Smooth muscle cell (in vitro differentiated cells): ENCODE results near the gene KRT78. TPM values are rescaled to one million over a fixed set of nuclear protein-coding genes. Genes with fewer than 3 reads are reported as not detected.

Experiments
- DNase-seq: peaks from one replicate; lab custom pipeline; 2025; ENCODE audit not compliant: unreplicated experiment; lab: John Stamatoyannopoulos, UW
- H2AFZ ChIP-seq: fragments of 200-600 bp; sonication (generic); 2 replicates; pipeline ENCODE4 v1.6.0; 2016; ENCODE audit warnings: antibody characterized with exemption, low read depth, mild to moderate bottlenecking
- H3F3A ChIP-seq: fragments of 200-600 bp; sonication (generic); 2 replicates; pipeline ENCODE4 v1.6.0; 2017; ENCODE audit warnings: antibody characterized with exemption, low read depth
- H3K27ac ChIP-seq: fragments of 200-600 bp; sonication (generic); 2 replicates; pipeline ENCODE4 v1.5.1; 2016; ENCODE audit warnings: low read depth, mild to moderate bottlenecking
- H3K27me3 ChIP-seq: fragments of 200-600 bp; sonication (generic); 2 replicates; pipeline ENCODE4 v1.6.1; 2016; ENCODE audit warnings: low read depth, mild to moderate bottlenecking
- H3K36me3 ChIP-seq: fragments of 200-600 bp; sonication (generic); 2 replicates; pipeline ENCODE4 v1.5.1; 2016; ENCODE audit warnings: low read depth
- H3K4me1 ChIP-seq: fragments of 200-600 bp; sonication (generic); 2 replicates; pipeline ENCODE4 v1.5.1; 2016; ENCODE audit warnings: low read depth
- H3K4me2 ChIP-seq: fragments of 200-600 bp; sonication (generic); 2 replicates; pipeline ENCODE4 v1.6.0; 2016; ENCODE audit warnings: mild to moderate bottlenecking
- H3K4me3 ChIP-seq: fragments of 200-600 bp; sonication (generic); 2 replicates; pipeline ENCODE4 v1.5.1; 2016; ENCODE audit warnings: mild to moderate bottlenecking
- H3K79me2 ChIP-seq: fragments of 200-600 bp; sonication (generic); 2 replicates; pipeline ENCODE4 v1.6.0; 2016; ENCODE audit warnings: low read depth, mild to moderate bottlenecking
- H3K9ac ChIP-seq: fragments of 200-600 bp; sonication (generic); 2 replicates; pipeline ENCODE4 v1.6.0; 2016; ENCODE audit warnings: low read depth
- H3K9me3 ChIP-seq: fragments of 200-600 bp; sonication (generic); replicated peaks from 2 replicates; pipeline ENCODE4 v1.5.1; 2016; ENCODE audit warnings: low read depth
- H4K20me1 ChIP-seq: fragments of 200-600 bp; sonication (generic); 2 replicates; pipeline ENCODE4 v1.6.0; 2016; ENCODE audit warnings: low read depth
- CTCF ChIP-seq: fragments of 200-600 bp; sonication (generic); IDR thresholded peaks from 2 replicates; pipeline ENCODE4 v1.5.1; 2017; ENCODE audit warnings: borderline replicate concordance, mild to moderate bottlenecking, antibody characterized with exemption; ENCODE audit not compliant: insufficient read depth, poor library complexity, severe bottlenecking
- WGBS: methylation state at CpG from one replicate; pipeline ENCODE4 v1.1.7; 2016; ENCODE audit warnings: low lambda C conversion rate; 5-methylcytosine and 5-hydroxymethylcytosine counted together
- polyA plus RNA-seq: library from polyadenylated mRNA; unstranded; fragments of >200 nt; fragmentation: Nextera tagmentation; extraction: Ambion mirVana; gene quantifications from 2 replicates; pipeline ENCODE4 v1.2.1, GENCODE V29; 2016
- total RNA-seq: library from RNA; depleted of rRNA; stranded (reverse); fragments of >200 nt; gene quantifications from 2 replicates; pipeline ENCODE4 v1.2.3, GENCODE V29; 2014

Gene KRT78
- total and polyA plus RNA-seq, 2 experiments from 2014 or later: 1.6 to 2.7 TPM

GRCh38 chr12:52820521-52820920, 28.3 kb downstream of the KRT78 start:
- no peak overlapping the region for H3K27ac ChIP-seq
- no peaks in the 10 kb centered on the region for H3F3A ChIP-seq
- WGBS: 81% methylated on average over 6 of the region's 6 CpGs
- no peak for DNase-seq
- H3K9me3 ChIP-seq: no peaks in the 10 kb centered on the region
- no peaks in the 10 kb centered on the region for H4K20me1 ChIP-seq
- H3K4me2 ChIP-seq: no peak overlapping the region
- H3K4me3 ChIP-seq: no peak overlapping the region
- peaks cover 31% of the 10 kb centered on the region for H3K4me1 ChIP-seq
- no peaks in the 10 kb centered on the region for H3K79me2 ChIP-seq
- H3K36me3 ChIP-seq: no peaks in the 10 kb centered on the region
- H2AFZ ChIP-seq: no peak overlapping the region
- peaks cover 9% of the 10 kb centered on the region for H3K27me3 ChIP-seq
- H3K9ac ChIP-seq: no peak overlapping the region
- no peak for TF ChIP-seq CTCF

GRCh38 chr12:52819731-52820510, 28.9 kb downstream of the KRT78 start:
- Histone ChIP-seq H3K4me3 (no peak overlapping the region), H3K9ac (no peak overlapping the region), H3K27me3 (peaks cover 9% of the 10 kb centered on the region), H3K4me2 (no peak overlapping the region), H2AFZ (no peak overlapping the region), H3K9me3 (no peaks in the 10 kb centered on the region), H3K27ac (no peak overlapping the region), H3K79me2 (no peaks in the 10 kb centered on the region), H3K4me1 (peaks cover 31% of the 10 kb centered on the region), H3K36me3 (no peaks in the 10 kb centered on the region), H3F3A (no peaks in the 10 kb centered on the region), H4K20me1 (no peaks in the 10 kb centered on the region)
- 90% methylated on average over 7 of the region's 7 CpGs for WGBS
- no peak for DNase-seq
- TF ChIP-seq CTCF: no peak

- H3K4me3 ChIP-seq: no peak overlapping the region
- TF ChIP-seq CTCF: no peak
- H3K4me1 ChIP-seq: peaks cover 31% of the 10 kb centered on the region
- H3F3A ChIP-seq: no peaks in the 10 kb centered on the region
- H3K27me3 ChIP-seq: peaks cover 9% of the 10 kb centered on the region
- 71% methylated on average over 7 of the region's 7 CpGs for WGBS
- no peak for DNase-seq
- no peaks in the 10 kb centered on the region for H3K36me3 ChIP-seq
- H2AFZ ChIP-seq: no peak overlapping the region
- no peak overlapping the region for H3K27ac ChIP-seq
- H3K4me2 ChIP-seq: no peak overlapping the region
- no peaks in the 10 kb centered on the region for H4K20me1 ChIP-seq
- H3K9me3 ChIP-seq: no peaks in the 10 kb centered on the region
- H3K79me2 ChIP-seq: no peaks in the 10 kb centered on the region
- H3K9ac ChIP-seq: no peak overlapping the region
Observed at GRCh38 chr12:52818887-52819420, 29.8 kb downstream of the KRT78 start.
